ENCODE measurements around the gene NAALADL2.

- TF ChIP-seq CTCF (IDR thresholded peaks at IDR 0.05) = no peak
- no peak for TF ChIP-seq POLR2A (IDR thresholded peaks at IDR 0.05)
Measured at GRCh38 chr3:174854987-174855386, 4.1 kb upstream of the NAALADL2 start.
